Measurements from ENCODE around the gene SHANK1.

The SHANK1 gene

GRCh38 chr19:50739132-50739913 is 19.7 kb upstream of the SHANK1 start:
- Histone ChIP-seq H3K9me3 (ENCODE audit: insufficient read depth, low read depth, low read length) (no peaks in the 10 kb centered on the region), H3K79me2 (ENCODE audit: insufficient read depth, low read length) (no peaks in the 10 kb centered on the region)
- TF ChIP-seq CTCF (conservative IDR thresholded peaks at IDR 0.05; ENCODE audit: low read length) (no peak), EZH2phosphoT487 (IDR thresholded peaks at IDR 0.05; ENCODE audit: borderline replicate concordance) (no peak)

GRCh38 chr19:50736338-50736737 is 16.7 kb upstream of the SHANK1 start:
- Histone ChIP-seq H3K9me2 (replicated peaks; ENCODE audit: low read depth, low read length) (no peaks in the 10 kb centered on the region), H3K27me3 (ENCODE audit: insufficient read depth, low read length, poor library complexity, severe bottlenecking) (no peaks in the 10 kb centered on the region), H3K4me2 (ENCODE audit: low read depth, low read length, poor library complexity, severe bottlenecking) (no peak overlapping the region), H3K4me1 (ENCODE audit: insufficient read depth, low read length, poor library complexity, severe bottlenecking) (no peaks in the 10 kb centered on the region), H2AFZ (ENCODE audit: low read length) (no peak overlapping the region), H3K9ac (ENCODE audit: low read depth, low read length, poor library complexity, severe bottlenecking) (no peak overlapping the region), H4K20me1 (ENCODE audit: insufficient read depth, low read length, poor library complexity, severe bottlenecking) (no peaks in the 10 kb centered on the region), H3K4me3 (ENCODE audit: low read length, poor library complexity, severe bottlenecking) (no peak overlapping the region), H3K9me3 (ENCODE audit: insufficient read depth, low read depth, low read length) (no peaks in the 10 kb centered on the region), H3K36me3 (ENCODE audit: insufficient read depth, low read length) (no peaks in the 10 kb centered on the region), H3K79me2 (ENCODE audit: insufficient read depth, low read length) (no peaks in the 10 kb centered on the region), H3F3A (ENCODE audit: low read depth) (no peaks in the 10 kb centered on the region)
- TF ChIP-seq CTCF (conservative IDR thresholded peaks at IDR 0.05; ENCODE audit: low read length): no peak
- no peak for TF ChIP-seq EZH2phosphoT487 (IDR thresholded peaks at IDR 0.05; ENCODE audit: borderline replicate concordance)

More at GRCh38 chr19:50739132-50739913, 19.7 kb upstream of the SHANK1 start:
- Histone ChIP-seq H2AFZ (ENCODE audit: low read length) (no peak overlapping the region), H3K9ac (ENCODE audit: low read depth, low read length, poor library complexity, severe bottlenecking) (no peak overlapping the region), H4K20me1 (ENCODE audit: insufficient read depth, low read length, poor library complexity, severe bottlenecking) (no peaks in the 10 kb centered on the region), H3K4me3 (ENCODE audit: low read length, poor library complexity, severe bottlenecking) (no peak overlapping the region), H3K36me3 (ENCODE audit: insufficient read depth, low read length) (no peaks in the 10 kb centered on the region), H3F3A (ENCODE audit: low read depth) (no peaks in the 10 kb centered on the region), H3K27me3 (ENCODE audit: insufficient read depth, low read length, poor library complexity, severe bottlenecking) (no peaks in the 10 kb centered on the region), H3K4me1 (ENCODE audit: insufficient read depth, low read length, poor library complexity, severe bottlenecking) (no peaks in the 10 kb centered on the region), H3K4me2 (ENCODE audit: low read depth, low read length, poor library complexity, severe bottlenecking) (no peak overlapping the region), H3K9me2 (replicated peaks; ENCODE audit: low read depth, low read length) (no peaks in the 10 kb centered on the region)

GRCh38 chr19:50735869-50736268 is 16.3 kb upstream of the SHANK1 start:
- H3K9me3 ChIP-seq (ENCODE audit: insufficient read depth, low read depth, low read length): no peaks in the 10 kb centered on the region
- H3K9me2 ChIP-seq (replicated peaks; ENCODE audit: low read depth, low read length): no peaks in the 10 kb centered on the region
- H2AFZ ChIP-seq (ENCODE audit: low read length): no peak overlapping the region

More at GRCh38 chr19:50735869-50736268, 16.3 kb upstream of the SHANK1 start:
- Histone ChIP-seq H3F3A (ENCODE audit: low read depth) (no peaks in the 10 kb centered on the region), H4K20me1 (ENCODE audit: insufficient read depth, low read length, poor library complexity, severe bottlenecking) (no peaks in the 10 kb centered on the region), H3K4me3 (ENCODE audit: low read length, poor library complexity, severe bottlenecking) (no peak overlapping the region), H3K4me1 (ENCODE audit: insufficient read depth, low read length, poor library complexity, severe bottlenecking) (no peaks in the 10 kb centered on the region), H3K27me3 (ENCODE audit: insufficient read depth, low read length, poor library complexity, severe bottlenecking) (no peaks in the 10 kb centered on the region), H3K4me2 (ENCODE audit: low read depth, low read length, poor library complexity, severe bottlenecking) (no peak overlapping the region), H3K36me3 (ENCODE audit: insufficient read depth, low read length) (no peaks in the 10 kb centered on the region), H3K9ac (ENCODE audit: low read depth, low read length, poor library complexity, severe bottlenecking) (no peak overlapping the region), H3K79me2 (ENCODE audit: insufficient read depth, low read length) (no peaks in the 10 kb centered on the region)
- no peak for TF ChIP-seq CTCF (conservative IDR thresholded peaks at IDR 0.05; ENCODE audit: low read length)
